HepG2 (cell line): ENCODE measurements around the gene DGKG.

Experiments used
- AKNA ChIP-seq: sonication (generic); formaldehyde crosslinking; IDR thresholded peaks from 2 replicates; pipeline ENCODE4 v1.4.0; 2020; ENCODE audit warnings: missing genetic modification reagents, borderline replicate concordance
- CBX2 ChIP-seq, 2 experiments: fragments of 200-600 bp in 1 of 2; sonication (generic); formaldehyde crosslinking in 1 of 2; IDR thresholded peaks; 2 replicates each; pipeline versions ENCODE4 v1.7.0 to v1.8.1; 2018 to 2022; ENCODE audit warnings: low read depth in 2 of 2, low read length in 1 of 2, mild to moderate bottlenecking in 1 of 2, missing genetic modification reagents in 1 of 2
- CTCF ChIP-seq: sonication (generic); formaldehyde crosslinking; IDR thresholded peaks from 2 replicates; pipeline ENCODE4 v1.5.0; 2020; ENCODE audit warnings: mild to moderate bottlenecking, missing genetic modification reagents, moderate library complexity
- DPF2 ChIP-seq: sonication (generic); formaldehyde crosslinking; IDR thresholded peaks from 2 replicates; pipeline ENCODE4 v1.4.0; 2020; ENCODE audit warnings: mild to moderate bottlenecking, low read depth, missing genetic modification reagents, borderline replicate concordance
- SALL1 ChIP-seq: sonication (generic); formaldehyde crosslinking; IDR thresholded peaks from 2 replicates; pipeline ENCODE4 v1.8.0; 2022; ENCODE audit warnings: mild to moderate bottlenecking, missing genetic modification reagents
- TGIF2 ChIP-seq: IDR thresholded peaks from 2 replicates; pipeline ENCODE4 v1.6.1; 2016; ENCODE audit warnings: control low read depth, missing compliant biosample characterization
- ZBTB7A ChIP-seq: sonication (generic); formaldehyde crosslinking; IDR thresholded peaks from 2 replicates; pipeline ENCODE4 v1.8.0; 2022; ENCODE audit warnings: mild to moderate bottlenecking, missing genetic modification reagents
- ZFP91 ChIP-seq: sonication (generic); formaldehyde crosslinking; IDR thresholded peaks from 2 replicates; pipeline ENCODE4 v1.9.0; 2022; ENCODE audit warnings: missing genetic modification reagents, mild to moderate bottlenecking, borderline replicate concordance
- ZMAT5 ChIP-seq: sonication (generic); formaldehyde crosslinking; IDR thresholded peaks from 2 replicates; pipeline ENCODE4 v1.5.0; 2020; ENCODE audit warnings: mild to moderate bottlenecking, low read depth, missing genetic modification reagents, borderline replicate concordance
- ZNF12 ChIP-seq: sonication (generic); formaldehyde crosslinking; IDR thresholded peaks from 2 replicates; pipeline ENCODE4 v1.5.0; 2020; ENCODE audit warnings: missing genetic modification reagents
- ZNF577 ChIP-seq: sonication (generic); formaldehyde crosslinking; IDR thresholded peaks from 2 replicates; pipeline ENCODE4 v1.4.0; 2020; ENCODE audit warnings: mild to moderate bottlenecking, low read depth, missing genetic modification reagents, borderline replicate concordance

GRCh38 chr3:186273586-186273985 lies 88.4 kb downstream of the DGKG start:
- TF ChIP-seq AKNA (CRISPR knock-in tag) (no peak), ZMAT5 (CRISPR knock-in tag) (no peak), ZFP91 (CRISPR knock-in tag) (no peak), SALL1 (CRISPR knock-in tag) (no peak), ZNF12 (CRISPR knock-in tag) (no peak), ZBTB7A (CRISPR knock-in tag) (no peak), TGIF2 (CRISPR knock-in tag) (no peak), DPF2 (CRISPR knock-in tag) (no peak), CTCF (CRISPR knock-in tag) (no peak), ZNF577 (CRISPR knock-in tag) (no peak), CBX2 (IDR thresholded peaks at IDR 0.05; ENCODE audit: low read depth, low read length) (no peak), CBX2 (CRISPR knock-in tag; IDR thresholded peaks at IDR 0.05; ENCODE audit: low read depth) (no peak)
